Stimulated activated CD8-positive, alpha-beta memory T cell treated with anti-CD3 and anti-CD28 coated beads, Interleukin-12 subunit alpha, Interleukin-12 subunit beta, amount 100 ng/mL, for 4 hours (primary cell): ENCODE results near the gene RPL26.
A peak's percentile ranks its signal among the peaks of the same experiment; 100 is the strongest.
"Not testable (repeated sequence)": the region's sequence is repeated elsewhere in the genome, so short reads cannot be mapped to it uniquely, and the experiment has no call there.

Source experiments
- DNase-seq: peaks from one replicate; pipeline ENCODE4 v3.0.0-alpha.2; 2020; ENCODE audit warnings: low read depth

Gene RPL26

DNA sequence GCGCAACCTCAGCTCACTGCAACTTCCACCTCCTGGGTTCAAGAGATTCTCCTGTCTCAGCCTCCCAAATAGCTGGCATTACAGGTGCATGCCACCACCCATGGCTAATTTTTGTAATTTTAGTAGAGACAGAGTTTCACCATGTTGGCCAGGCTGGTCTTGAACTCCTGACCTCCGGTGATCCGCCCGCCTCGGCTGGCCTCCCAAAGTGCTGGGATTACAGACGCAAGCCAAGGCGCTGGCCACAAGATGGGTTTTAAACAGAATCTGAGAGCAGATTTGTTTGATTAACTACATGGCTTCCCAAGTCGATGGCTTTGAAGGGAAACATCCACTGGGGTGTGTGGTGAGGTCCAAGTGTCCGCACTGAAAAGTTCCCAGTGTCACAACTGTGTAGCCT, 11.5 kb upstream of the RPL26 start:
- not testable (repeated sequence) for DNase-seq

DNA sequence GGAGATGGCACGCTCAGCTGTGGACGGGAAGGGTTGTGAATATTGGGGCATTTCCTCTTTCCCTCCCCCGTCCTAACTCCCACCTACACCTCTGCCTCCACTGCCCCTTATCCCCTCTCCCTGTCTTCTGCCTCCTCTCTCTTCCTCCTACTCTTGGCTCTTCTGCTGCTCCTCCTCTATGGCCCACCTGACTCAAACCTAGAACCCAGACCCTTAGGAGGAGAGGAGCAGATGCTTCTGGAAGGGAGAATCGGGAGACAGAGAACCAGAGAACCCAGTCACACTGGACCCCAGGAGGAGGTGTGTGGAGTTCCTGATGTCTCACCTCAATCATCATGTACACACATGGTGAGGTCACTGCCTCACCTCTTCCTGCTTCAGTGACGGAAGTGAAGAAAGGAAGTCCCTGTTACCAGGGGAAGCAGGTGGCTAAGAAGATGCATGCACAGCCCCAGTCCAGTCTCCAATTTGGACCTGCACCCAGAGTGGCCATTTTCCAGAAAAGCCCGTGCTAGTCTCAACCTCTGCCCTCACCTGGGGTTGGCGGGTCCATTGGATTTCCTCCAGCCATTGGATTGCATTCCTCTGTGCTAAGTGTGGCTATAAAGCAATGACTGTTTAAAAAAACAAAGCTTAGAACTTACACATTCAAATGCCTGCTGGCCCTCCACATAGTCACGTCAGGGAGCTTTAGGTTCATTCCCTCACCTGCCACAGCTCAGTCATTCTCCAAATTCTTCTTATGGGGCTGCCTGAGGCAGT, 10.7 kb upstream of the RPL26 start:
- no peak for DNase-seq

DNA sequence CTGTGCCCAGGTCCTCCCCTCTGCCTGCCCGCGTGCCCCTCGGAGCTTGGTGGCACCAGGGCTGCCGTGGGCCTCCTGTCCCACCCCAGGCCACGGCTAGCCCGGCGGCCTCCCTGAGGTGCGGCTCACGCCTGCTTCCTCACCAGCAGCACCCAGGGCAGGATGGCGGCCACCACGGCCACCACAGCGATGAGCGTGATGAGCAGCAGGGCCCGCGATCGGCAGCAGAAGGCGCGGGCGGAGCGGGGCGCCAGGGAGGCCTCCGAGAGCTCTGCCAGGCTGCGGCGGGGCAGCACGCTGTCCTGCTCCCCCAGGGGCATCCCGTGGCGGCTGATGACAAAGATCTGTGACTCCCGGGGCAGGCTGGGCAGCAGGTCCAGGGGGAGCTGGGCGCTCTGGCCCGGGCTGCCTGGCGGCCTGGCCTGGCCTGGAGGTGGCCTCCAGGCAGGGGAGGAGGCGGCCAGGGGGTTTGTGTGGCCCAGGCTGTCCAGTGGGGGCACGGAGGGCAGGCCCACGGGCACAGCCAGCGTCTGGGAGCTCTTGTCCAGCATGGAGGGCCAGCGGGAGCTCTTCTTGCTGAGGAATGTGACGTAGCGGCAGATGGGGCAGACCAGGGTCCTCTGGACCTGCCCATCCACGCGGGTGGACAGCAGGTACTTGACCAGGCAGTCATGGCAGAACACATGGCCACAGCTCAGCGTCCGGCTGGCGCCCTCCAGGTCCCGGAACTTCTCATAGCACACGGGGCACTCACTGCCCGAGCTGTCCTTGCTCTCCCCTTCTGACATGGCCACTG, 9.9 kb upstream of the RPL26 start:
- DNase-seq, result no peak

DNA sequence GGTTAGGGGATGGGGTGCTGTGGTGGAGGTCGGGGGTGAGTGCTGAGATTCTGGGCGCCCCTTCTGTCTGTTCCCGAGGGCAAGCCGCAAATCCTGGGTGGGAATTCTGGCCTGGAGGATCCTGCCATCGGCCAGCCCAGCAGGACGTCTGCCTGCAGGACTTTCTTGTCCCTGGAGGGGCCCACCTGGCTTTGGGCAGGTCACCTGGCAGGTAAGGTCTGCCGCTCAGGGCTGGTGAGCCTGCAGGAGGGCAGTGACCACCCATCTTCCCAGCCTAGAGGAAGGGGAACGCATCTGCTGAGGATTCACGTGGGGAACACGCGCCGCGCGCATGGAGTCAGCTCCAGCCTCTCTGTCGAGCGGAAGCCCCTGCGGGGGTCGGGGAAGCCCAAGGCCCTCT, 9.3 kb upstream of the RPL26 start:
- DNase-seq, result no peak

DNA sequence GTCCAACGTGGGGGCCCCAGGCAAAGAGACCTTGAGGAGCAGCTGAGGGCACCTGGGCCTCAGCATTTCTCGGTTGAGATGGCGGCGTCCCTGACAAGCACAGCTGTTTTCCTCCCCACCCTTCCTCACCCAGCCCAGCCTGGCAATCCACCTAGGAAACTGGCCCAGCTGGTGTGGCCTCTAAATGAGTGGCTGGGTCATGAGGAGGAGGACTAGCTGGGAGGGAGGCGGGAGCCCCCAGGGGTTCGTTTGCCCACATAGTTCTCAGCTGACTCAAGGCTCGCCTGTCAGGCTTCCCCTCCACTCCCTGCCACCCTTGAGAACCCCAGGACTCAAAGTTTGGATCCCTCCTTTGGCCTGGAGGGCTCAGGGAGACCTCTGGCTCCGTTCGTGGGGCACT, 8.7 kb upstream of the RPL26 start:
- DNase-seq, result no peak

DNA sequence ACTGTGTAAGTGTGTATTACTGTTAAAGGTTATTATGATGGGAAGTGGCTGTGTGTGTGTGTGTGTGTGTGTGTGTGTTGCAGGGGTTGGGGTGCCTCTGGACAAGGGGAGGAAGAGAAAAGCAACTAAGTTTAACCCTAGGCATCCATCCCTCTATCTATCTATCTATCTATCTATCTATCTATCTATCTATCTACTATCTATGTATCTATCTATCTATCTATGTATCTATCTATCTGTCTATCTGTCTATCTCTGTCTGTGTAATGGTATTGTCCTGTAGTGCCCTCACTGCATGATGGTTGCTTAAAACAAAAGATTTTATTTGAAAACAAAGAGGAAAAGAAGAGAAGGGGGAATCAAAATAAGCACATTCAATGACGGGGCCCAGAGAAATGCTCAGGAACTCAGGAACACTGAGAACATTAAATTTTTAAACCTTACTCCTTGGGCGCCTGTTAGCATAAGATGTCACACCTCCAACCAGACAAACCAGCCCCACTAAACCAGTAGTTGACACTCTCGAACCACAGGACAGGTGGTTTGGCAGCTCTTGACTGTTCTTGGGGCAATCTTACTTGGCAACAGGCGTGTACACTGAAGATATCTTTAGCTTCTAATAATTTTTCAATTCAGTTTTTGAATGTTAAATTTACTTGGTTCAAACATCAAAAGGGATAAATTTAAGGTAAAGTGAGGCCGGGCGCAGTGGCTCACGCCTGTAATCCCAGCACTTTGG, 5.1 kb upstream of the RPL26 start:
- no peak for DNase-seq

DNA sequence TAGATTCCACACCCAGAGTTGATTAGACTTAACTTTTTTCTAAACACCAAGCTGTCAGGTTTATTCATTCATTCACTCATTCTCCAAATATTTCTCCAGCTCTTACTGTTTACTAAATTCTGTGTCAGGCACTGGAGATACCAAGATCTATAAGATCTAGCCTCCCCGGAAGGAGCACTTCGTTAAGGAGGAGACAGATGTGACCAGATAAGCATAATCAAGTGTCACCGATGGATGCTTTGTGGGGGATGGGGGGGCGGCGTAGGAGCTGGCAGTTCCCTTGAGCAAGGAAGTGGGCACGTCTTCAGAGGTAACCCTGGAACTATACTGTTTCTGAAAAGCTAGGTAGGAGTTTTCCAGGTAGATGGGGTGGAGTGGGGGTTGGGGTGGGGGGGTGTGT, 3.8 kb upstream of the RPL26 start:
- no peak for DNase-seq

DNA sequence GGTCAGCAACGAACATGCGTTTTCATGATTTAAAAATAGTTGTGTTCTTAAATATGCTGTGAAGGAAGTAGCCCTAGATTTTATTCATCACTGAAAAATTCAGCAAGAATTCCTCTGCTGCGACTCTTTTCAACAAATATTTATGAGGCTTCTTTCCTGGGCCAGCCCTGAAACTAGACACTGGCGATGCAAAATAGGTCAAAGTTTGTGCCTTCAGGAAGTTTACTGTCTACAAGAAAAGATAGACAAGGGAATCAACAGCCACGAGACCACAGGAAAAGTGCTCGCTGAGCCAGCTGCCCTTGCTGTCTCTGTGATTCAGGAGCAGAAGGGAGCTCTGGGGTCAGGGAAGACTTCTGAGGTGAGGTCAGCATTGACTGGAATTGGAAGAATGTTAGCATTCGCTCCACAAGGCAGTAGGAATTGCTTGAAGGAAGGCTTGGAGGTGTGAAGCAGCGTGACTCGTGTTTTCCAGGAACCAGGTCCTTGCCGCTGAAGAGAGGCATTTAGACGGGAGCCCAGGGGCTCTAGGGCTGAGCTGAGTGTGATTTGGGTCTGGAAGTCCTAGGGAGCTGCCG, 1.9 kb upstream of the RPL26 start:
- no peak for DNase-seq

DNA sequence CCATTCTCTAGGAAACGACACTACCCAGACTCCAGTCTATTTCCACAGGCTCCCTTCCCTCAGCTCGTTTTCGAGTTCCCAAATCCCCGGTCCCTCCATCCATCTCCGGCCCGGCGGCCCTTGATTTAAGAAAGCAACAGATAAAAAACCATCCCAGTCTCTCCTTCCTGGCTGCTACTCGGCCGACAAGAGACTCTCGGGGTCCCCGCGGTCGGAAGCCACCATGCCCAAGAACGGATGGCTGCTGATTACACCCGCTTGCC, 182 bp downstream of the RPL26 start:
- DNase-seq, result no peak

DNA sequence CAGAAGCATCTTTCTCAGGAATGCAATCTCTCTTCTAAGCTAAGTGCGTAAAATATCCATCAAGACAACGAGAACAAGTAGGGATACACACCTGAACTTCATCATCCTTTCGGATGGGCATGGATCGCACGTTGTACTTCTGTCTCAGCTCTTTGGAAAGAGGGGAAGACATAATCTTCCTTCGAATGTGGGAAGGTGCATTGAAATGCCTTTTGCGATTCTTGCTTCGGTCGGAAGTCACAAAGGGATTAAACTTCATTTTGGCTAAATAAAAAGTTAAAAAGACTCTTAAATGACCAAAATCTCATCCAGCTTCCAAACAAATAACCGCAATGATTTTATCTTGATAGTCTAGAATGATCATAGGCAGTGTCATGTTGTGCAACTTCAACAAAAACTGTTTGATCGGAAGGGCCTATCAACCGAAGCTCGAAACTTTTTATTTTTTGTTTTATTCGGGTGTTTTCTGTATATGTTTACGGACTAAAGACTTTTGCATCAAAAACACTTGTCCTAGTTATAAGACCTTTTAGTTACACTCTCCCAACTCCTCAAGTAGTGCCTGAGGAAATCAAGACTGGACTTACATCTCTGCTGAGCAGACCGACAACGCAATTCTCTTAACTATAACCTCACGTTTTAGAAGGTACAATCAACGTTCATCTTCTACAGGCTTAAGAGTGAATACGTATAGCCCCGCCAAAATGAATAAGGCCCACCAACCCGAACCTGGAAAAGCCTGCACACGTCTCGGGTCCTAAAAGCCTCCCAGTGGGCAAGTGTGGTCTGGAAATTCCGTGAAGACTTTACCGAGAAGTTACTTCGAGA, 727 bp downstream of the RPL26 start:
- DNase-seq, result no peak

DNA sequence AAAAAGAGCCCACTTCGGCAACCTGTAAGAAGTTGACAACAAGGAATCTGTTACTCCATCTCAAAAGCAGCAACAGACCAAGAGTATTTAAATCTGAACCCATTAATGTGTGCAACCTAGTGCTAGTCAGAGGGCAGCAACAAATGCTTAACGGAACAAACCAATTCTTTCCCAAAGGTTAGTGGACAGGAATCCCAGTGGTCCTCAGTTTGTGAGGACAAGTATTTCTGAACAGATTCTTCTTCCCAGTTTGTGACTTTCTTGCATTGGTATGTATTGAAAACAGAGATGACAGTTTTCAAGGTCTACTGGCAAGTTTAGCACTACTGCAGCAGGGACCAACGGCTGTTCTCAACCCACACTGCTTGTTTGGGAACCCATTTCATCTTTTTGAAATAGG, 2.9 kb downstream of the RPL26 start:
- DNase-seq, result no peak

DNA sequence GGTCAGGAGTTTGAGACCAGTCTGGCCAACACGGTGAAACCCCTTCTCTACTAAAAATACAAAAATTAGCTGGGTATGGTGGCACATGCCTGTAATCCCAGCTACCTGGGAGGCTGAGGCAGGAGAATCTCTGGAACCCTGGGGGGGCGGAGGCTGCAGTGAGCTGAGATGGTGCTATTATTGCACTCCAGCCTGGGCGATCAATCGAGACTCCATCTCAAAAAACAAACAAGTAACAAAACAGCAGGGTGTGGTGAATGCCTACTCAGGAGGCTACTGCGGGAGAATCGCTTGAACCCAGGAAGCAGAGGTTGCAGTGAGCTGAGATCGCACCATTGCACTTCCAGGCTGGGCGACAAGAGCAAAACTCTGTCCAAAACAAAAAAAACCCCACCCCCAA, 4.9 kb downstream of the RPL26 start:
- not testable (repeated sequence) for DNase-seq

DNA sequence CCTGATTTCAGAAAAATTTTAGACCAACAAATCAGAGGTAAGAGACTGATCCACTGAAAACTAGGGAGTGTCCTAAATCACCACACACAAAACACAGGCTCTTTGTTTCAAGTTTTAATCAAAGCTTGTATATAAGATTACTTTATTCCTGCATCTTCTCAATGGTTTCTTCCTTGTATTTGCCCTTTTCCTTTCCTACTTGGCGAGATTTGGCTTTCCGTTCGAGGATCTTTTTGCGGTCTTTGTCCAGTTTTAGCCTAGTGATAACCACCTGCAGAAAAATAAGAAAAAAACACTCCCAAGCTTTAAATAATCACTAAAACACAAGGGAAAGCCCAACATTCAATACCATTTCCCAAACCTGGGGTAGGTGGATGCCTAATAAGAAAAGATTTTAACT, 5.6 kb downstream of the RPL26 start:
- no peak for DNase-seq

DNA sequence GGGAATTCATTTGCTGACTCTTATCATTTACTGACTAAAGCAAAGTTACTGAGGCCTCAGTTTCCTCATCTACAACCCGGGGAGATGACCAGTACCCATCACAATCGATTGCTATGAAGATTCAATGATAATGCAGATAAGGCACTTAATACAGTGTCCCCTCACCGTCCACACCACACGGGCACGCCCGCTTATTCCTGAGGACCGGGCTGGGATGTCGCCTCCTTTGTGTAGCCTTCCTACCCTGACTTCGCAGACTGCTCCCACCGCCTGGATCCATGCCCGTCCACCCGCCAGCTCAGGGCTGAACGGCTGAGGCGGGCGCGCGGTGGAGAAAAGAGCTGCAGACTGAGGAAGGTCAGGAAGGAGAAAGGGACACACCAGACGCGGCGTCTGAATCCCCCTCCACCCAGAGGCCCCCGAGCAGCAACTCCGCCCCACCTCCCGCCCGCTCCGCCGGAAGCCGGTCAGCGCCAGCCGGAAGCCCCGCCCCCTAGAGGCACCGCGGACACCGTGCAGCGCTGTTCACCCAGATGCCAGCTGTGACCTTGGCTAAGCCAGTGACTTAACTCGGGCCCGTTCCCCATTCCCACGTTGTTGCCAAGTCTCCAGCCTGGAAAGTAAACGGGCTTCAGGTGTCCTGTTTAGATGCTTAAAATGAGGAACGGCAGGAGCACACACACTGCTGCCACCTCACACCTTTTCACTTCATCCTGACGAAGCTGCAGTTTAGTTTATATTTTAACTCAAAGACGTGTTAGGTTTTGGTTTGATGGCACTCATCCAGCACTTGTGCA, 6.5 kb downstream of the RPL26 start, which contains the start of gene KRABD2:
TSS of gene KRABD2 (minus strand) at position 434 of the 797 bp plus-strand sequence.
- DNase-seq, result peak; percentile 79

DNA sequence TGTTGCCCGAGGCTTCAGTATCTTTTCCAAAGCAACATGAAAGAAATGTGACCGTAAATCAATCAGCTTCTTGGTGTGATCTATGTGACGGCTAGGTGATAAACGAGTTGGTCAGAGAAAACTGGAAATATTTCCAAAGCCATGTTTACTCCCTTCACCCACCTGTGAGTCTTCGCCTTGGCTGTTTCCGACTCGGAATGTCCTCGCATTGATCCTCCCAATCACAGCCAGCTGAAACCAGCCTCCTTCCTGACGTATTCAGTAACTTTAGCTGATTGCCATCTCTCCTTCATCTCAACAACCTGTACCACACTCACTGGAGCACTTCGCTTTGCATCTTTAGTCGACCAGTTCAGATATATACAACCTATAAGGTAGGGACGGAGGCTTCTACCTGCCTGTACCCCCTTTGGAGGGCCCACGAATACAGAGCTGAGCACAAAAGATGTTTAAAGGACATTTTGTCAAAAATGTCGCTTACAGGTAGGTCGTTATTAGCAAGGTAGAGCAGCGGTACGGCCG, 7.2 kb downstream of the RPL26 start:
- DNase-seq, result no peak

DNA sequence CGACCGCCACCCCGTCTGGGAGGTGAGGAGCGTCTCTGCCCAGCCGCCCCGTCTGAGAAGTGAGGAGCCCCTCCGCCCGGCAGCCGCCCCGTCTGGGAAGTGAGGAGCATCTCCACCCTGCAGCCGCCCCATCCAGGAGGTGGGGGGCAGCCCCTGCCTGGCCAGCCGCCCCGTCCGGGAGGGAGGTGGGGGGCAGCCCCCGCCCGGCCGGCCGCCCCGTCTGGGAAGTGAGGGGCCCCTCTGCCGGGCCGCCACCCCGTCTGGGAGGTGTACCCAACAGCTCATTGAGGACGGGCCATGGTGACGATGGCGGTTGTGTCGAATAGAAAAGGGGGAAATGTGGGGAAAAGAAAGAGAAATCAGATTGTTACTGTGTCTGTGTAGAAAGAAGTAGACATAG, 9.1 kb downstream of the RPL26 start:
- not testable (repeated sequence) for DNase-seq

DNA sequence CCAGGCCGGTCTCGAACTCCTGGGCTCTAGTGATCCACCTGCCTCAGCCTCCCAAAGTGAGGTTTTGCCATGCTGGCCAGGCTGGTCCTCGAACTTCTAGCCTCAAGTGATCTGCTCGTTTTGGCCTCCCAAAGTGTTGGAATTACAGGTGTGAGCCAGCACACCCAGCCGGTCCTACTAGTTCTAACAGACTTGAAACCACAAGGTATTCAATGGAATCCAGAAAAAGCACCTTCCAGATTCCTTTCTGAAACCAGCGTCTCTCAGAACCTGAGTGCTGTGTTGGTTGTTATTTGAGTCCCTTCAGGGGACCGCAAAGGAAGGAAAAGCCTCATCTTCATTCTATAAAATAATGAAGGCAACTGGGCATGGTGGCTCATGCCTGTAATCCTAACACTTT, 10.6 kb downstream of the RPL26 start:
- no peak for DNase-seq

DNA sequence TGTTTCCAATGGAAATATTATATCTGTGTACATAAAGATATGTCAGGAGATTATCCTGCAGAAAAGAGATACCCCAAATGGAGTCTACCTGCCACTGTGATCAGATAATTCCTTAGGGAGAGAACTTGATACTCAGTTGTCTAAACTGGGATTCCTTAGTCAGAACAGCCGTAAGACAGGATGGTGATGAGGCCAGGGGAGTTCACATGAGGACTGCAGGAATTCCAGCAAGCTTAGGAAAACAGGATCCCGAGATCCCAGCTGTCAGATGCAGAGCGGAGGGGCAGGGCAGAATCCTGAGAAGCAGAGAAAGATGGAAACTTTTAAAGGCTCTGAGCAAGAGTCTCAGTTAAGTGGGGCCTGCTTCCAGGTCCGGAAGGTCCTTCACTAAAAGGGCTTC, 11.2 kb downstream of the RPL26 start:
- no peak for DNase-seq

DNA sequence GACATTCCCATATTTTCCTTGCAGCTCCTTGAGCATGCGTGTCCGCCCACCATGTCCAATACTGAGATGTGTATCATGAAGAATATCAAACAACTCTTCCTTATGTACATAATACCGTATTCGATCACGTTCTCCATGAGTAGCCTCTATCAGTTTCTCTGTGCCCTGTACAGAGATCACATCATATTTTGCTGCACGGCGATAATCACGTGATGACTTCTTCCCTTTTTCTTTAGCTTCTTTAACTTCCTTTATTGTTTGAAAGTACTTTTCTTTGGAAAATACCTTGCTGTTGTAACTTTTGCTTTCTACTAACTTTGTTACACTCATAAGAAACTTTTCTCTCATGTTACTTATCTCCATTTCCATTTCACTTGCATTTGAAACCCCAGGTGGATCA, 13.0 kb downstream of the RPL26 start:
- no peak for DNase-seq

DNA sequence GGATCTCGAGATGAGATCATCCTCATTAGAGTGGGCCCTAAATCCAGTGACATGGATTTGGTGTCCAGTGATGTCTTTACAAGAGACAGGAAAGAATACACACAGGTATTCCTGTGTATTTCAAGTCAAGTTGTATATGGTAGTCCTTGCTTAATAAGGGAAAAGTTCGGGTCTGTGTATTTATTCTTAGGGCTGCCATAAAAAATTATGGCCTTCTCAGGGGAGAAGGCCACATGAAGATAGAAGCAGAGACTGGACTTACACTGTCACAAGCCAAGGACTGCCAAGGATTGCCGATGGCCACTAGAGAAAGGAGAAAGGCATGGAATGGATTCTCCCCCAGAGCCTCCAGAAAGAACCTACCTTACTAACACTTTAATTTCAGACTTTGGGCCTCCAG, 14.8 kb downstream of the RPL26 start:
- DNase-seq, result no peak

DNA sequence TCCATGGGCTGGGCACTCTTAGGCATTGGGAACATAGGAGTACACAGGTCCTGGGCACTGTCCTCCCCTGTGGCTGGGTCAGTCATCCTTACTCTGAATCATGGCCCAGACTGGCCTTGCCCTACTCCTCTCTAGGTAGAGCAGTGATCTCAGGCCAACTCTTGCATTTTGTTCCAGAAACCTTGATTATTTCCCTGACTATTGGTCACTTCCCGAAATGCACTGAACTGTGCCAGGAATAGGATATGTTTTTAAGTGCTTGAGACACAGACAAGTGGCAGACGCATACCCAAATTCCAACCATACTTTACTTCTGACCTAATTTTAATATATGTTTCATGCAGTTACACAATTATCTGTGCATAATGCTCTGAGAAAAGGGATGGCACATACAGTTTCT, 16.8 kb downstream of the RPL26 start:
- no peak for DNase-seq
